ENCODE results near the gene TPSD1.

TPSD1 gene

DNA sequence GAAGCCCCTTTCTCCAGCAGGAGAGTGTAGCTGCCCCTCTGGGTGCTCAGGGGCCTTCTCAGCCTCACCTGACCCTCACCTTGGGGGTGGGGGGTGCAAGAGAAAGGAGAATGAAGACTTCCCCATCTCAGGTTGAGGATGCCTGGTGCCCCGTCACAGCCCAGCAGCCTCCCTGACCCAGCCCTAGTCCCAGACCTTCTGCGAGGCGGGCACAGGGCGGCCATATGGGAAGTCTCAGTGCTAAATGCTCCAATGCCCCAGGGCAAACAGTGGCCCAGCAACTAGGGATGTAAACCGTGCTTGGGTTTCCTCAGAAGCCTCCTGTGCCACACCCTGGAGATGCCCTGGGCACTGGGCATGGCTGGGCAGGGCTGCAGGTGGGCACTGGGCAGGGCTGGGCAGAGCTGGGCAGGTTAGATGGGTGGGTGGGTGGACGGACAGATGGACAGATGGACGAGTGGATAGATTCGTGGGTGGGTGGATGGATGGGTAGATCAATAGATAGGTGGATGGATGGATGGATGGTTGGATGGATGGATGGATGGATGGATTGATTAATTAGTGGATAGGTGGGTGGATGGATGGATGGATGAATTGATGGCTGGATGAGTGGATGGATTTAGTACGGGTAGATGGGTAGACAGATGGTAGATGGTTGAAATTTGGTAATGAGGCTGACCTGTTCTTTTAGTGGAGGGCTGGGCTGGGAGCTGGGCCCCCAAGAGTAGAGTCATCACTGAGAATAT lies 16.8 kb downstream of the TPSD1 start:
- no peak overlapping the region for H3K4me3 ChIP-seq (ENCODE audit: low read length)
- TF ChIP-seq, protein P1, sequence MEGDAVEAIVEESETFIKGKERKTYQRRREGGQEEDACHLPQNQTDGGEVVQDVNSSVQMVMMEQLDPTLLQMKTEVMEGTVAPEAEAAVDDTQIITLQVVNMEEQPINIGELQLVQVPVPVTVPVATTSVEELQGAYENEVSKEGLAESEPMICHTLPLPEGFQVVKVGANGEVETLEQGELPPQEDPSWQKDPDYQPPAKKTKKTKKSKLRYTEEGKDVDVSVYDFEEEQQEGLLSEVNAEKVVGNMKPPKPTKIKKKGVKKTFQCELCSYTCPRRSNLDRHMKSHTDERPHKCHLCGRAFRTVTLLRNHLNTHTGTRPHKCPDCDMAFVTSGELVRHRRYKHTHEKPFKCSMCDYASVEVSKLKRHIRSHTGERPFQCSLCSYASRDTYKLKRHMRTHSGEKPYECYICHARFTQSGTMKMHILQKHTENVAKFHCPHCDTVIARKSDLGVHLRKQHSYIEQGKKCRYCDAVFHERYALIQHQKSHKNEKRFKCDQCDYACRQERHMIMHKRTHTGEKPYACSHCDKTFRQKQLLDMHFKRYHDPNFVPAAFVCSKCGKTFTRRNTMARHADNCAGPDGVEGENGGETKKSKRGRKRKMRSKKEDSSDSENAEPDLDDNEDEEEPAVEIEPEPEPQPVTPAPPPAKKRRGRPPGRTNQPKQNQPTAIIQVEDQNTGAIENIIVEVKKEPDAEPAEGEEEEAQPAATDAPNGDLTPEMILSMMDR (IDR thresholded peaks at IDR 0.05; ENCODE audit: insufficient read depth, low read depth, low read length, missing control alignments), result no peak
- no peak for DNase-seq (ENCODE audit: low read depth)

DNA sequence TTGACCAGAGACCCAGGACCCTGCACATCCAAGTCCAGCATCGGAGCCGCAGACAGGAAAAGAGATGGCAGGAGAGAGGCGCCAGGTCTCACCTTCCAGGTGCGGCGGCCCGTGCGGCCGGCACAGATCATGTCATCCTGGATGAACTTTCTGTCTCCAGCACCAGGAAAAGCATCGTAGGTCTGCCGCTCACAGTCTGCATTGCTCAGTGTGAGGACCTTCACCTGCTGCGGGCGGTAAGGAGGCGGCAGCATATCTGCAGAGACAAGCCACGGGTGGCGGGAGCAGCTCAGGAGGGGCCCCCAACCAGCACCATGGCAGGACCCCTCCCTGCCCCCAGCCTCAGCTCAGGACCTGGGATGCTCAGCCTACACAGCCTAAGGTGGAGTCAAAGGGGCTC lies 17.9 kb downstream of the TPSD1 start:
- H3K4me3 ChIP-seq (ENCODE audit: low read length), result no peak overlapping the region
- TF ChIP-seq, protein P1 (IDR thresholded peaks at IDR 0.05; ENCODE audit: insufficient read depth, low read depth, low read length, missing control alignments), result no peak
- DNase-seq (ENCODE audit: low read depth), result no peak

DNA sequence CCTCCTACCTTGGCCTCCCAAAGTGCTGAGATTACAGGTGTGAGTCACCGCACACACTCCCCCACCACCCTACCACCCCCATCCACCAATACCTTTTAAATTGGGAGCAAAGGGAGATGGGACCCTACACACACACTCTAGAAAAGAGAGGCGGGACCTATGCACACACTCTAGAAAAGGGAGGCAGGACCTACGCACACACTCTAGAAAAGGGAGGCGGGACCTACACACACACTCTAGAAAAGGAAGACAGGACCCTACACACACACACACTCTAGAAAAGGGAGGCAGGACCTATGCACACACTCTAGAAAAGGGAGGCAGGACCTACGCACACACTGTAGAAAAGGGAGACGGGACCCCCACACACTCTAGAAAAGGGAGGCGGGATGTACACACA lies 18.9 kb downstream of the TPSD1 start:
- DNase-seq (ENCODE audit: low read depth), result no peak
- TF ChIP-seq, protein P1 (IDR thresholded peaks at IDR 0.05; ENCODE audit: insufficient read depth, low read depth, low read length, missing control alignments), result no peak
- H3K4me3 ChIP-seq (ENCODE audit: low read length), result no peak overlapping the region

DNA sequence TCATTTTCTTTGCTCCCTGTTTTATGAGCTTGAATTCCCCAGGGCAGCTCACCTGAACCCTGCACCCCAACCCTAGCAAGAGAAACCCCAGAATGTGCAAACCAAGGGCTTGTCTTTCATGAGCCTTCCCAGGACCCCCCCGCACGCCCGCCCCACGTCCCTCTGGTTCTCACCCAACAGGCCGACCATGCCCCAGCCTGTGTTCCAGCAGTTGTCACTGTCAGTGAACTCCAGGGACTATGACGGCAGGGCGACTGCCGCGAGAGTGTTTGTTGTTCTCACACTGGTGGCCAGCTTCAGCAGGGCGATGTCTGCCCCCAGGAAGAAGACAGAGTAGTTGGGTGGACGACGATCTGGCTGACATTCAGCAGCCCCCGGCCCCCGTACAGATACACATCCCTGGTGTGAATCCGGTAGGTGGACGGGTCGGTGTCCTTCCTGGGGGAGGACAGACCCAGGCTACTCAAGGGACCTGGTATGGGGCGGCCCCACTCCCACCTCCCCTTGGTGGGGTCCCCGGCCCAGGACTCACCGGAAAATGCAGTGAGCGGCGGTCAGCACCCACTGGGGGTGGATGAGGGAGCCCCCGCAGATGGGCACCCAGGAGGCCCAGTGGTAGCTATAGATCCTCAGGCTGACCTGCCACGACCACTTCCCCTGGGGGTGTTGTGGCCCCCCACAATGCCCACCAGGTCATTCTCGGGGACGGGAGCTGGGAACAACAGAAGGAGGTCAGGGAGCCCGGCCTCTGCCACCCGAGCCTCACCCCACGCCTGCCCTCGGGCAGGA lies 20.1 kb downstream of the TPSD1 start:
- H3K4me3 ChIP-seq (ENCODE audit: low read length), result no peak overlapping the region
- TF ChIP-seq, protein P1 (IDR thresholded peaks at IDR 0.05; ENCODE audit: insufficient read depth, low read depth, low read length, missing control alignments), result no peak
- no peak for DNase-seq (ENCODE audit: low read depth)

DNA sequence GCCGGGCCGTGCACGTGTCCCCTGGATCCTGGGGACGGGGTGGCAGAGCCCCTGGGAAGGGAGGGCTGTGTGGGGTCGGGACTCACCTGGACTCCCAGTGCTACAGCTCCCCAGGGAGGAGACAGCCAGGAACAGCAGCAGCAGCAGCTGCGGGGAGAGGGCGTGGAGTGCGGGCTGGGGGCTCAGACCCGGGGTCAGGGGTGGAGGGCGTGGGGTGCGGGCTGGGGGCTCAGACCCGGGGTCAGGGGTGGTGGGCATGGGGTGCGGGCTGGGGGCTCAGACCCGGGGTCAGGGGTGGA lies 20.7 kb downstream of the TPSD1 start:
- no peak for DNase-seq (ENCODE audit: low read depth)
- TF ChIP-seq, protein P1 (IDR thresholded peaks at IDR 0.05; ENCODE audit: insufficient read depth, low read depth, low read length, missing control alignments), result no peak
- H3K4me3 ChIP-seq (ENCODE audit: low read length), result no peak overlapping the region

DNA sequence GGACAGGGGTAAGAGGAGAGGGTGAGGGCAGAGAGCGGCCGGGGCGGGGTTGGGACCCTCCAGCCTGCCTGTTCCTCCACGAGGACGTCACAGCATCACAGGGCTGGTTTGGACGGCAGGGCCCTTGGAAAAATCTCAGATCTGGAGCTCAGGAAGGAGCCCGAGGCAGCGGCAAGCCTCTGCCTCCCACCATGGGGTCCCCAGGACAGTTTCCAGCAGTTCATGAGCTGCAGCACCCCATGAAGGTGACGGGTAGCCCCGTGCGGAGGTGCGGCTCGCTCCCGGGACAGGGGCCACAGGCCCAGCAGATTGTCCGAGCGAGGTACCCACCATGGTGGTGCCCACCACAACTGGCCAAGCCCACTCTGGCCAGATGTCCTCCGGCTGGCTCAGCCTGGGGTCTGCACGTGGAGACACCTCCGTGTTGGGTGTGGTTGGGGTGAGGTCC lies 21.3 kb downstream of the TPSD1 start:
- no peak for DNase-seq (ENCODE audit: low read depth)
- no peak overlapping the region for H3K4me3 ChIP-seq (ENCODE audit: low read length)
- TF ChIP-seq, protein P1 (IDR thresholded peaks at IDR 0.05; ENCODE audit: insufficient read depth, low read depth, low read length, missing control alignments), result no peak

All from epithelial cell of esophagus (primary cell).